T47D (cell line): Measurements from ENCODE around the gene MATCAP1.

Experiments used
- DNase-seq, 2 experiments: peaks; one replicate each; pipeline versions ENCODE4 v3.0.0 to v3.0.0-alpha.2; 2011 to 2012; ENCODE audit warnings: low read depth in 1 of 2, low spot score in 1 of 2
- JUND ChIP-seq: IDR thresholded peaks from 2 replicates; pipeline ENCODE4 v1.6.1; 2012; ENCODE audit warnings: low read depth
- in situ Hi-C: cut with HindIII; loops from 2 replicates; pipeline ENCODE4 v1.10.0; 2016; ENCODE audit warnings: low sequenced_read_pairs, low pct_unique_long_range_greater_than_20kb

MATCAP1 gene

GRCh38 chr16:67161595-67162058 is 22.1 kb downstream of the MATCAP1 start:
- in situ Hi-C loops = no loop called here
- no peak for TF ChIP-seq JUND
- peak; percentile 72 to 75 for DNase-seq

GRCh38 chr16:67158637-67159600 is 24.8 kb downstream of the MATCAP1 start:
- in situ Hi-C loops = no loop called here
- TF ChIP-seq JUND = no peak
- peak; percentile 56 to 63 for DNase-seq

- DNase-seq = no peak
- no peak for TF ChIP-seq JUND
- in situ Hi-C loops = no loop called here
Observed at GRCh38 chr16:67157892-67158635, 25.7 kb downstream of the MATCAP1 start.

GRCh38 chr16:67157106-67157748 is 26.5 kb downstream of the MATCAP1 start:
- no peak for TF ChIP-seq JUND
- no peak for DNase-seq
- in situ Hi-C loops = no loop called here

- in situ Hi-C loops = no loop called here
- no peak for TF ChIP-seq JUND
- no peak for DNase-seq
Observed at GRCh38 chr16:67156143-67156844, 27.5 kb downstream of the MATCAP1 start.

- TF ChIP-seq JUND = no peak
- peak; percentile 80 to 96 for DNase-seq
- in situ Hi-C loops = no loop called here
Observed at GRCh38 chr16:67155295-67156142, 28.2 kb downstream of the MATCAP1 start.

GRCh38 chr16:67154578-67155294 is 29.0 kb downstream of the MATCAP1 start:
- in situ Hi-C loops = no loop called here
- no peak for DNase-seq
- no peak for TF ChIP-seq JUND

GRCh38 chr16:67151431-67152097 is 32.2 kb downstream of the MATCAP1 start:
- TF ChIP-seq JUND = no peak
- in situ Hi-C loops = no loop called here
- DNase-seq = no peak

- no peak for DNase-seq
- TF ChIP-seq JUND = no peak
- in situ Hi-C loops = no loop called here
Observed at GRCh38 chr16:67150833-67151396, 32.8 kb downstream of the MATCAP1 start, which contains the start of gene B3GNT9. B3GNT9 (minus strand) TSS chr16:67150998; CDS start chr16:67150485, 513 bp downstream.
